Lower lobe of right lung (tissue), 2 donors: ENCODE results near the gene RHBDD1. TPM values are rescaled to one million over a fixed set of nuclear protein-coding genes. Genes with fewer than 3 reads are reported as not detected.

Experiments used
- ATAC-seq, 2 donors: fragments of 200-7000 bp; cut with Tn5 transposase; one replicate each; pipeline ENCODE4 v1.9.1; 2020 to 2022; ENCODE audit warnings: mild to moderate bottlenecking in 2 of 2, moderate library complexity in 2 of 2
- DNase-seq: peaks from one replicate; pipeline ENCODE4 v3.0.0-alpha.2; 2020
- H3K27ac ChIP-seq: fragments of 200-600 bp; one replicate; pipeline ENCODE4 v1.8.0; 2022
- H3K27me3 ChIP-seq: fragments of 200-600 bp; one replicate; pipeline ENCODE4 v1.8.0; 2022; ENCODE audit warnings: low read depth
- H3K36me3 ChIP-seq: fragments of 200-600 bp; one replicate; pipeline ENCODE4 v1.8.0; 2022; ENCODE audit warnings: mild to moderate bottlenecking
- H3K4me1 ChIP-seq: fragments of 200-600 bp; one replicate; pipeline ENCODE4 v1.8.0; 2022
- H3K4me3 ChIP-seq: fragments of 200-600 bp; one replicate; pipeline ENCODE4 v1.8.0; 2022; ENCODE audit warnings: mild to moderate bottlenecking
- H3K9me3 ChIP-seq: fragments of 200-600 bp; one replicate; pipeline ENCODE4 v1.8.0; 2022
- intact Hi-C: fragments of 100-400 bp; cut with DNase I; formaldehyde crosslinking; loops from one replicate; pipeline ENCODE4 v1.11.0; 2022
- total RNA-seq: library from RNA; stranded (reverse); fragmentation: NEBNext Ultra II Directional; extraction: Animal tissue kit (Norgen Biotek cat#: 25700); gene quantifications from one replicate; pipeline ENCODE4 v1.2.1, GENCODE V29; 2021
- TF ChIP-seq, protein P1 (sequence below): fragments of 200-600 bp; IDR thresholded peaks from one replicate; pipeline ENCODE4 v1.8.0; 2022; ENCODE audit warnings: antibody characterized with exemption, mild to moderate bottlenecking
- donor health status: DM: no; HTN: yes; CAD: no; lungs with severe emphysema.

The RHBDD1 gene
- total RNA-seq, 1 donor from 2014 or later: 42.2 TPM

DNA sequence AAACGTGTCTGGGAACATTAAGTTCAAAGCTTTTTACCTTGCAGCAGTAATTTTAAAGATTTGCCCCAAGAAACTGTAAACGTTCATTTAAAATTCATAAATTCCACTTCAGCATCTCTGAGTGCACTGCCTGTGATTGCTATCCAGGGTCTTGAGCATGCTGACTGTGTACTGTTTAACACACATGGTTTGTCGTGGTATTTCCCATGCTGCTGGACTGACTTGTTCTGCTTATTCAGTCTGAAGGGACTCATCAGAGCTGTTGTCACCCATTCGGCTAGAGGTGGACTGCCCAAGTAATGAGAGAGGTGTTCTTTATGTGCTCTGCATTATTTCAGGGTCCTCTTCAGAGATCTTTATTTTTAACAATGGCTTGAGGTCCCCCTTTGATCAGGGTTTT is 53.1 kb downstream of the RHBDD1 start:
- no peak for ATAC-seq
- H3K27me3 ChIP-seq: no peaks in the 10 kb centered on the region
- H3K27ac ChIP-seq: no peak overlapping the region
- H3K36me3 ChIP-seq: no peaks in the 10 kb centered on the region
- TF ChIP-seq, protein P1, sequence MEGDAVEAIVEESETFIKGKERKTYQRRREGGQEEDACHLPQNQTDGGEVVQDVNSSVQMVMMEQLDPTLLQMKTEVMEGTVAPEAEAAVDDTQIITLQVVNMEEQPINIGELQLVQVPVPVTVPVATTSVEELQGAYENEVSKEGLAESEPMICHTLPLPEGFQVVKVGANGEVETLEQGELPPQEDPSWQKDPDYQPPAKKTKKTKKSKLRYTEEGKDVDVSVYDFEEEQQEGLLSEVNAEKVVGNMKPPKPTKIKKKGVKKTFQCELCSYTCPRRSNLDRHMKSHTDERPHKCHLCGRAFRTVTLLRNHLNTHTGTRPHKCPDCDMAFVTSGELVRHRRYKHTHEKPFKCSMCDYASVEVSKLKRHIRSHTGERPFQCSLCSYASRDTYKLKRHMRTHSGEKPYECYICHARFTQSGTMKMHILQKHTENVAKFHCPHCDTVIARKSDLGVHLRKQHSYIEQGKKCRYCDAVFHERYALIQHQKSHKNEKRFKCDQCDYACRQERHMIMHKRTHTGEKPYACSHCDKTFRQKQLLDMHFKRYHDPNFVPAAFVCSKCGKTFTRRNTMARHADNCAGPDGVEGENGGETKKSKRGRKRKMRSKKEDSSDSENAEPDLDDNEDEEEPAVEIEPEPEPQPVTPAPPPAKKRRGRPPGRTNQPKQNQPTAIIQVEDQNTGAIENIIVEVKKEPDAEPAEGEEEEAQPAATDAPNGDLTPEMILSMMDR: no peak
- no peaks in the 10 kb centered on the region for H3K4me1 ChIP-seq
- no peak overlapping the region for H3K4me3 ChIP-seq
- intact Hi-C loops: no loop called here
- no peaks in the 10 kb centered on the region for H3K9me3 ChIP-seq
- no peak for DNase-seq

- Histone ChIP-seq H3K27me3 (no peaks in the 10 kb centered on the region), H3K4me3 (no peak overlapping the region), H3K27ac (no peak overlapping the region), H3K4me1 (no peaks in the 10 kb centered on the region), H3K36me3 (no peaks in the 10 kb centered on the region), H3K9me3 (no peaks in the 10 kb centered on the region)
- TF ChIP-seq, protein P1: no peak
- DNase-seq (no peak), ATAC-seq (no peak)
- intact Hi-C loops: no loop called here
Measured at GRCh38 chr2:226890286-226890685, 54.4 kb downstream of the RHBDD1 start.

- H3K27ac ChIP-seq: no peak overlapping the region
- H3K36me3 ChIP-seq: no peaks in the 10 kb centered on the region
- no peaks in the 10 kb centered on the region for H3K4me1 ChIP-seq
- DNase-seq (no peak), ATAC-seq (no peak)
- no peaks in the 10 kb centered on the region for H3K9me3 ChIP-seq
- TF ChIP-seq, protein P1: no peak
- H3K27me3 ChIP-seq: no peaks in the 10 kb centered on the region
- no peak overlapping the region for H3K4me3 ChIP-seq
- intact Hi-C loops: no loop called here
Measured at GRCh38 chr2:226891780-226892590, 56.1 kb downstream of the RHBDD1 start.

DNA sequence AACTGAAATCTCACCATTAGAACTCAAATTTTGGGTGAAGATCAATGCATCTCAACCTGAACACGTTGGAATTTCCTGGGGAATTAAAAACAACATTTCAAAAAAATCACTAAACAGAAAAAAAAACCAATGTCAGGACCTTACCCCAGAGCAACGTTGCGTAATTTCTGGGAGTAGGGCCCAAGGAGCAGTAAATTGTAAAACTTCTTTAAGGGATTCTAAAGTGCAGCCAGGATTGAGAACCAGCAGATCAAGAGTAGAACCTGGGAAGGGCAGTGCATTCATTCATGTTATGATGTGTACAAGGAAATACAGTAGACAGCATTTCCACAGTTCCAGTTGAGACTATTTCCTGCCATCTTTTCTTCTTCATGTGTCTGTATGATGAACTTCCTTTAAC is 56.9 kb downstream of the RHBDD1 start:
- no peak overlapping the region for H3K27ac ChIP-seq
- intact Hi-C loops: no loop called here
- no peaks in the 10 kb centered on the region for H3K9me3 ChIP-seq
- TF ChIP-seq, protein P1: no peak
- DNase-seq (no peak), ATAC-seq (no peak)
- no peak overlapping the region for H3K4me3 ChIP-seq
- no peaks in the 10 kb centered on the region for H3K4me1 ChIP-seq
- H3K27me3 ChIP-seq: no peaks in the 10 kb centered on the region
- H3K36me3 ChIP-seq: no peaks in the 10 kb centered on the region

GRCh38 chr2:226893216-226893615 is 57.4 kb downstream of the RHBDD1 start:
- no peak for DNase-seq
- Histone ChIP-seq H3K36me3 (no peaks in the 10 kb centered on the region), H3K9me3 (no peaks in the 10 kb centered on the region), H3K27ac (no peak overlapping the region), H3K4me1 (no peaks in the 10 kb centered on the region), H3K4me3 (no peak overlapping the region), H3K27me3 (no peaks in the 10 kb centered on the region)
- TF ChIP-seq, protein P1: no peak
- intact Hi-C loops: no loop called here
- no peak for ATAC-seq
